ENCODE results near the gene TMEM214. TPM values are rescaled to one million over a fixed set of nuclear protein-coding genes. Genes with fewer than 3 reads are reported as not detected.

TMEM214 gene
- total RNA-seq, 4 donors from 2014 or later, result 16.1 to 96.2 (median 66.5) TPM

GRCh38 chr2:26988058-26988860 is 44.5 kb upstream of the TMEM214 start:
- no peaks in the 10 kb centered on the region for H3K36me3 ChIP-seq
- TF ChIP-seq POLR2A (IDR thresholded peaks at IDR 0.05), result no peak
- TF ChIP-seq, protein P1, sequence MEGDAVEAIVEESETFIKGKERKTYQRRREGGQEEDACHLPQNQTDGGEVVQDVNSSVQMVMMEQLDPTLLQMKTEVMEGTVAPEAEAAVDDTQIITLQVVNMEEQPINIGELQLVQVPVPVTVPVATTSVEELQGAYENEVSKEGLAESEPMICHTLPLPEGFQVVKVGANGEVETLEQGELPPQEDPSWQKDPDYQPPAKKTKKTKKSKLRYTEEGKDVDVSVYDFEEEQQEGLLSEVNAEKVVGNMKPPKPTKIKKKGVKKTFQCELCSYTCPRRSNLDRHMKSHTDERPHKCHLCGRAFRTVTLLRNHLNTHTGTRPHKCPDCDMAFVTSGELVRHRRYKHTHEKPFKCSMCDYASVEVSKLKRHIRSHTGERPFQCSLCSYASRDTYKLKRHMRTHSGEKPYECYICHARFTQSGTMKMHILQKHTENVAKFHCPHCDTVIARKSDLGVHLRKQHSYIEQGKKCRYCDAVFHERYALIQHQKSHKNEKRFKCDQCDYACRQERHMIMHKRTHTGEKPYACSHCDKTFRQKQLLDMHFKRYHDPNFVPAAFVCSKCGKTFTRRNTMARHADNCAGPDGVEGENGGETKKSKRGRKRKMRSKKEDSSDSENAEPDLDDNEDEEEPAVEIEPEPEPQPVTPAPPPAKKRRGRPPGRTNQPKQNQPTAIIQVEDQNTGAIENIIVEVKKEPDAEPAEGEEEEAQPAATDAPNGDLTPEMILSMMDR (IDR thresholded peaks at IDR 0.05), result no peak
- H3K27ac ChIP-seq, result no peak overlapping the region
- no peaks in the 10 kb centered on the region for H3K27me3 ChIP-seq
- intact Hi-C loops (cut with DNase I; ENCODE audit: low total_unique reads), result no loop called here
- no peaks in the 10 kb centered on the region for H3K4me1 ChIP-seq
- DNase-seq, result no peak
- H3K4me3 ChIP-seq, result no peak overlapping the region
- H3K9me3 ChIP-seq, result no peaks in the 10 kb centered on the region

- intact Hi-C loops (cut with DNase I; ENCODE audit: low total_unique reads), result no loop called here
- Histone ChIP-seq H3K9me3 (no peaks in the 10 kb centered on the region), H3K4me1 (no peaks in the 10 kb centered on the region), H3K36me3 (no peaks in the 10 kb centered on the region), H3K27ac (no peak overlapping the region), H3K27me3 (no peaks in the 10 kb centered on the region), H3K4me3 (no peak overlapping the region)
- DNase-seq, result no peak
- TF ChIP-seq, protein P1 (IDR thresholded peaks at IDR 0.05), result no peak
- no peak for TF ChIP-seq POLR2A (IDR thresholded peaks at IDR 0.05)
Observed at GRCh38 chr2:26989156-26989555, 43.6 kb upstream of the TMEM214 start.

DNA sequence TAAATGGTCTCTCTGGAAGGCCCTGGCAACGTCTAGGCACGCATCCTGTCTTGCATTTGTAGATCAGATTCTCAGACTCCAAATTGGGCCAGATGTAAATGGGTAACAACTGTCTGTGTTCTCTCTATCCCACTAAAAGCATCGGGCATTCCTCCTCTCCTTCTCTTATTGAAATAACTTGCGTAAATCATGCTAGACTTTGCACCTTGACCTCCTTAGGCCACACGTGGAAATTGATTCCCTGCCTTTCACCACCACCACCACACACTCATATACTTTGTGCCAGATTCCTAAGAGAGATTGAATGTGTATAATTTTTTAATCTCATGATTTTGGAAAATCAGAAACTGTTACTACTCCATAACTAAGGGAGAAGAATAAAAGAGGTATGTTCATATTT is 41.0 kb upstream of the TMEM214 start:
- H3K27me3 ChIP-seq, result no peaks in the 10 kb centered on the region
- DNase-seq, result no peak
- H3K4me1 ChIP-seq, result no peaks in the 10 kb centered on the region
- H3K27ac ChIP-seq, result no peak overlapping the region
- H3K36me3 ChIP-seq, result no peaks in the 10 kb centered on the region
- H3K4me3 ChIP-seq, result no peak overlapping the region
- no peaks in the 10 kb centered on the region for H3K9me3 ChIP-seq
- intact Hi-C loops (cut with DNase I; ENCODE audit: low total_unique reads), result no loop called here
- TF ChIP-seq POLR2A (IDR thresholded peaks at IDR 0.05), result no peak
- TF ChIP-seq, protein P1 (IDR thresholded peaks at IDR 0.05), result no peak

- TF ChIP-seq, protein P1 (IDR thresholded peaks at IDR 0.05), result no peak
- no peak for TF ChIP-seq POLR2A (IDR thresholded peaks at IDR 0.05)
- Histone ChIP-seq H3K36me3 (no peaks in the 10 kb centered on the region), H3K4me3 (no peak overlapping the region), H3K27me3 (no peaks in the 10 kb centered on the region), H3K9me3 (no peaks in the 10 kb centered on the region), H3K27ac (no peak overlapping the region), H3K4me1 (no peaks in the 10 kb centered on the region)
- intact Hi-C loops (cut with DNase I; ENCODE audit: low total_unique reads), result no loop called here
- no peak for DNase-seq
Observed at GRCh38 chr2:26993768-26994167, 39.0 kb upstream of the TMEM214 start.

DNA sequence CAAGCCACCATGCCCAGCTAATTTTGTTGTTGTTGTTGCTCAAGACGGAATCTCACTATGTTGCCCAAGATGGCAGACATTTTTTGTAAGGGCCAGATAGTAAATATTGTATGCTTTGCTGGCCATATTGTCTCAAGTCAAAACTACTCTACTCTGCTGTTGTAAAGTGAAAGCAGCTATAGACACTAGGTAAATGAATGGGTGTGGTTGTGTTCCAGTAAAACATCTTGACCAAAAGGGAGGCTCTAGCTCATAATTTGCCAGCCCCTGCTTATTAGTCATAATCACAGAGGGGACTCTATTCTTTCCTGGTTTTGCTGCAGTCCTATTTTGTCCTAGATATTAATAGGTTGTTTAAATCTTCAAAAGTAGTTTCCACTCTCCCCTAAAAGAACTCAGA is 37.8 kb upstream of the TMEM214 start:
- no peak for TF ChIP-seq POLR2A (IDR thresholded peaks at IDR 0.05)
- TF ChIP-seq, protein P1 (IDR thresholded peaks at IDR 0.05), result no peak
- no peaks in the 10 kb centered on the region for H3K36me3 ChIP-seq
- no peaks in the 10 kb centered on the region for H3K9me3 ChIP-seq
- H3K27me3 ChIP-seq, result no peaks in the 10 kb centered on the region
- H3K4me3 ChIP-seq, result no peak overlapping the region
- intact Hi-C loops (cut with DNase I; ENCODE audit: low total_unique reads), result no loop called here
- no peak overlapping the region for H3K27ac ChIP-seq
- no peaks in the 10 kb centered on the region for H3K4me1 ChIP-seq
- DNase-seq, result no peak
